Measurements from ENCODE around the gene MTRFR.
"Not testable (repeated sequence)": the region's sequence is repeated elsewhere in the genome, so short reads cannot be mapped to it uniquely, and the experiment has no call there.

Gene MTRFR

GRCh38 chr12:123232807-123233504 is at the start of gene MTRFR, which contains the start of gene MPHOSPH9:
Gene MTRFR (plus strand): TSS chr12:123233436. CDS start chr12:123253675, 20,239 bp downstream.
Gene MPHOSPH9 (minus strand): TSS chr12:123233141. CDS start chr12:123230364, 2,777 bp downstream.
- DNase-seq (ENCODE audit: low spot score) = peak; percentile 100

GRCh38 chr12:123187637-123188036 is 45.6 kb upstream of the MTRFR start:
- no peak for DNase-seq (ENCODE audit: low spot score)

- no peak for DNase-seq (ENCODE audit: low spot score)
Observed at GRCh38 chr12:123199936-123200335, 33.3 kb upstream of the MTRFR start.

GRCh38 chr12:123200414-123200813 is 32.8 kb upstream of the MTRFR start:
- DNase-seq (ENCODE audit: low spot score) = peak; percentile 11

GRCh38 chr12:123206794-123207193 is 26.4 kb upstream of the MTRFR start:
- DNase-seq (ENCODE audit: low spot score) = not testable (repeated sequence)

GRCh38 chr12:123207815-123208214 is 25.4 kb upstream of the MTRFR start:
- DNase-seq (ENCODE audit: low spot score) = not testable (repeated sequence)

- DNase-seq (ENCODE audit: low spot score) = peak; percentile 54
Observed at GRCh38 chr12:123223241-123223668, 10.0 kb upstream of the MTRFR start.

- no peak for DNase-seq (ENCODE audit: low spot score)
Observed at GRCh38 chr12:123225443-123225842, 7.8 kb upstream of the MTRFR start.

GRCh38 chr12:123227581-123228258 is 5.5 kb upstream of the MTRFR start:
- no peak for DNase-seq (ENCODE audit: low spot score)

- DNase-seq (ENCODE audit: low spot score) = no peak
Observed at GRCh38 chr12:123229051-123229450, 4.2 kb upstream of the MTRFR start.

GRCh38 chr12:123231931-123232330 is 1.3 kb upstream of the MTRFR start:
- DNase-seq (ENCODE audit: low spot score) = no peak

- no peak for DNase-seq (ENCODE audit: low spot score)
Observed at GRCh38 chr12:123232472-123232806, 797 bp upstream of the MTRFR start.

- DNase-seq (ENCODE audit: low spot score) = no peak
Observed at GRCh38 chr12:123233505-123234308, 471 bp downstream of the MTRFR start.

GRCh38 chr12:123237646-123238329 is 4.6 kb downstream of the MTRFR start:
- DNase-seq (ENCODE audit: low spot score) = peak; percentile 75

- DNase-seq (ENCODE audit: low spot score) = no peak
Observed at GRCh38 chr12:123238330-123238682, 5.1 kb downstream of the MTRFR start.

GRCh38 chr12:123238961-123239360 is 5.7 kb downstream of the MTRFR start:
- no peak for DNase-seq (ENCODE audit: low spot score)

- DNase-seq (ENCODE audit: low spot score) = no peak
Observed at GRCh38 chr12:123242116-123242904, 9.1 kb downstream of the MTRFR start.

- no peak for DNase-seq (ENCODE audit: low spot score)
Observed at GRCh38 chr12:123243671-123244262, 10.5 kb downstream of the MTRFR start.

GRCh38 chr12:123245678-123246077 is 12.4 kb downstream of the MTRFR start:
- no peak for DNase-seq (ENCODE audit: low spot score)

GRCh38 chr12:123248129-123248528 is 14.9 kb downstream of the MTRFR start:
- not testable (repeated sequence) for DNase-seq (ENCODE audit: low spot score)
